GM18861 (cell line): ENCODE results near the gene GMEB2.
"Not testable (repeated sequence)": the region's sequence is repeated elsewhere in the genome, so short reads cannot be mapped to it uniquely, and the experiment has no call there.

ENCODE experiments used
- ATAC-seq: cut with Tn5 transposase; IDR thresholded peaks from one replicate; pipeline ENCODE4 v1.9.1; 2021; ENCODE audit not compliant: unreplicated experiment

Gene GMEB2

DNA sequence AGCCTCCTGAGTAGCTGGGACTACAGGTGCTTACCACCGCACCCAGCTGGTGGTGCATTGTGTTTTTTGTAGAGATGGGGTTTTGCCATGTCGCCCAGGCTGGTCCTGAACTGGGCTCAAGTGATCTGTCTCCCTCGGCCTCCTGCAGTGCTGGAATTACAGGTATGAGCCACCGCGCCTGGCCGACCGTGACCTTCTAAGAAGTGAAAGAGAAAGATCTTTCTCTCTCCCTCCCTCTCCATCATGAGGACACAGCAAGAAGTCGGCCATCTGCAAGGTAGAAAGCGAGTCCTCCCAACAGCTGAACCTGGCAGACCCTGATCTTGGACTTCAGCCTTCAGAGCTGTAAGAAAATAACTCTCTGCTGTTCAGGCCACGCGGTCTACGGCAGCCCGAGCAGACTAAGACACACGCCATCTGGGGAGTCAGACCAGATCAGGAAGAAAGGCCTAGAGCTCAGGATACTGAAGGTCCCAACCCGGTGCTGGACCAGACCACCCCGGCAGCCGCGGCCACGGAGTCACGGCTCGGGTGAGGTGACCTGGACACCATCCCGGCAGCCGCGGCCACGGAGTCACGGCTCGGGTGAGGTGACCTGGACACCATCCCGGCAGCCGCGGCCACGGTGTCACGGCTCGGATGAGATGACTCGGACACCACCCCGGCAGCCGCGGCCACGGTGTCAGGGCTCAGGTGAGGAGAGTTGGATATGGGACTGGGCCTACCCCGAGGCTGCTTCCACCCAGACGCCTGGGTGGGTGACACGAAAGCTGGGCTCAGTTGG, 9.6 kb downstream of the GMEB2 start:
- ATAC-seq = no peak

DNA sequence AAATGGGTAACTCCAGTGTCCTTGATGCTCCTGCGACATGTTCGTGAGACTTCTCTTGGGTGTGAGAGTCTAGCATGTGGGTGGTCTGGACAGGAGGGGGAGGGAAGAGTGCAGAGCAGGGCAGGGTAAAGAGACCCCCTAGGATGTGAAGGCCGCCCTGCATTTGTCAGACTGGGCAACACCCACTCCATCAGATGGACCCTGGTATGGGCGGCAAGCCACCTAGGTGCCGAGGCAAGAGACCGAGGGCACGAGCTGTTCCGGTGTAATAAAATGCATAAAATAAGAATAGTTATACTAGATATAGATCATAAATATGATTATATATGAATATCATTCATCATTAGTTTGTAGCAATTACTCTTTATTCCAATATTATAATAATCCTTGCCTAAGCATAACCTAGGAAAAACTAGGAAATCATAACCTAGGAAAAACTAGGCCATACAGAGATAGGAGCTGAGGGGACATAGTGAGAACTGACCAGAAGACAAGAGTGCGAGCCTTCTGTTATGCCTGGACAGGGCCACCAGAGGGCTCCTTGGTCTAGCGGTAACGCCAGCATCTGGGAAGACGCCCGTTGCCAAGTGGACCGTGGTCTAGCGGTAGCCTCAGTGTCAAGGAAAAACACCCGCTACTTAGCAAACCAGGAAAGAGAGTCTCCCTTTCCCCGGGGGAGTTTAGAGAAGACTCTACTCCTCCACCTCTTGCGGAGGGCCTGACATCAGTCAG, 12.9 kb downstream of the GMEB2 start:
- ATAC-seq = not testable (repeated sequence)

DNA sequence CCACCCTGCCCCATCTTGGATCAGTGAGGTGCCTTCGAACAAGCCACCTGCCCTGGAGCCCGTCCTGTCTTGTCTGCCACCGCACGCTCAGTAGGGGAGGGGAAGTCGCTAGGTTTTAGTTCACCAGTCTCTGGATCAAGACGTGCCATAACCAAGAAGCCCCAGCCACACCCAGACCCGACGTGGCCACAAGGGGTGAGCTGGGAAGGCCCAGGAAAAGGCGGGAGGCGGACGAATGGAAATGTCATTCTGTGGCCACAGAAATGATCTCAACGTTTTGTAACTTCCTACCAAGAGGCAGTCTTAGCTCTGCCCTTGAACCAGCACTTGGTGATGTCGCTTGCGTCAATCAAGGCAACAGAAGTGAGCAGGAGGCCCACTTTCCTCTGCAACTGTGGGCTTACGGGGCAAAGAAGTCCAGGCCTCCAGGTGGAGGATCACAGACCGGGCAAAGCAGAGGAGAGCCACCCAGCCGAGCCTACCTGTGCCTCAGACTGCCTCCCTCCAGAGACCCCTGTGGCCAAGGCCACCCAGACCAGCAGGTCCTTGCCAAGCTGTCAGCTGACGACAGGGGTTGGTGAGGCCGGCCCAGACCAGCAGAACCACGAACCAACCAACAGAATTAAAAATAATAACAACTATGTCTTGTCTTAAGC, 14.5 kb downstream of the GMEB2 start:
- ATAC-seq = no peak

DNA sequence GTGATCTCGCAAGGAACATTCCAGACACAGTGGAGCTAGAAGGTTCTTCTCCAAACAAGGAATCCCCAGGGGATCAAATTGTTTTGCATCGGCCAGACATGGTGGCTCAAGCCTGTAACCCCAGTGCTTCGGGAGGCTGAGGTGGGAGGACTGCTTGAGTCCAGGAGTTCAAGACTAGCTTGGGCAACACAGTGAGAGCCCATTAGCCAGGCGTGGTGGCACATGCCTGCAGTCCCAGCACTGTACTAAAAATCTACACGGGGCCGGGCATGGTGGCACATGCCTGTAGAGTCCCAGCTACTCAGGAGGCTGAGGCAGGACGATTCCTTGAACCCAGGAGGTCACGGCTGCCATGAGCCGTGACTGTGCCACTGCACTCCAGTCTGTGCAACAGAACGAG, 15.3 kb downstream of the GMEB2 start:
- no peak for ATAC-seq

DNA sequence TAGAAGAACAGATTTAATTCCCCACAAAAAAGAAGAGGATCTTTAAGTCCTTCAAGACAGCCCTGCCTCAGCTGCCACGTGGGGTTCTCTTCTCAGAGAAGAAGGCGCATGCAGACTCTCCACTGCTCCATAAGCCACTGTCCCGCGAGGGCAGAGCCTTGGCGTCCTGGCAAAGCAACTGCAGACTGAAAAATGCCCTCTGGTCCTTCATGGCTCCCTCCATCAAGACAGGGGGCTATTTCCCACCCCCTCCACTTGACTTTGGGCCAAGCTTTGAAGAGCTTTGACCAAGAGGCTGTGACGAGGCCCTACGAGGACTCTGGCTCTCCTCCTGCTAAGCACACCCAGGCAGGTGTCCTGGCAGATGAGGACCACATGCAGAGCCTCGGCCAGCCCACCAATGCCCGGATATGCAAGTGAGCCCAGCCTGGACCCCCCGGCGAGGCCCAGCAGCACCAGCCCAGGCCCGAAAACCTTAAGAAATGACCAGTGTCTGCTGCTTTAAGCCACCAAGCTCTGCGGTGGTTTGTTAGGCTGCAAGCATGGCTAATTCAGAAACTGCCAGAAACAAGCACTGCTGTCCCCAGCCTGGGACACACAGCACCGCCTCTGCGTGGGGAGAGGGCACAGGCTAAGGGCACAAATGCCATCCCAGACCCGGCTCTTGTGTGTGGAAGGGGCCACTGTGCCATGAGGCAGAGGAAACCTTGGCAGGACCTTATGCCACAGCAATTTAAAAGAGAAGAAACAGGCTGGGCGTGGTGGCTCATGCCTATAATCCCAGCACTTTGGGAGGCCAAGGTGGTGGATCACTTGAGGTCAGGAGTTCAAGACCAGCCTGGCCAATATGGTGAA, 16.1 kb downstream of the GMEB2 start:
- no peak for ATAC-seq

DNA sequence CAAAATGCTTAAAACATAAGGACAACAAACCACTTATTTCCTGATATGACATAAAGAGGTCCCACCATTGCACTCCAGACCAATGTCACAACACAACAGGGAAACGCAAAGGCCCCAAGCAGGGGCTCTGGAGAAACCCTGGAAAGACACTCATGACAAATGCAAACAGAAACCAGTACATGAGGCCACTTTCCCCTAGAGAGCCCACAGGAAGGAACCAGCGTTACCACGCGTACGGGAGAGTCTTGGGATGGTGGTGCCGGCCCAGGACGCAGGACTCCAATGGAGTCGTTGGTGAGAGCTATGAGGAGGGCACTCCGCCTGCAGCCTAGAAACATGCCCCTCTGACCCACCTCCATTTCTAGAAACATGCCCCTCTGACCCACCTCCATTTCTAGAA, 20.2 kb downstream of the GMEB2 start:
- no peak for ATAC-seq

DNA sequence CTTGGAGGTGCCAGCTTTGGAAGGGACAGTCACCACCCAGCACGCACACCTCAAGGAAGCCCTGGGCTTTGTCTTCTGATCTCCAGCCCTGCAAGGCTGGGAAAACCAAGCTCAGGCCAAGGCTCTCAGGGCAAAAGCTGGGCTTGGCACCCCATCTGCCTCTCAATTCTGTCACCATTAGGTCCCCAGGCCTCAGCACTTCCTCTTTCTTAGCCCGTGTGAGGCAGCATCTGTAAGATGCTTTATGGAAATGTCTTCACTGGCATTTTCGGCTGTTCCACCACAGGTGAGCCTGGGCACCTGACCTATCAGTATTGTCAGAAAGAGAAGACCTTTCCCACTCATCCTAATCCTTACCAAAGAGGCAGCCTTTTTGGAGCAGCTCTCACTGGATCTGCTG, 24.6 kb downstream of the GMEB2 start:
- ATAC-seq = no peak

DNA sequence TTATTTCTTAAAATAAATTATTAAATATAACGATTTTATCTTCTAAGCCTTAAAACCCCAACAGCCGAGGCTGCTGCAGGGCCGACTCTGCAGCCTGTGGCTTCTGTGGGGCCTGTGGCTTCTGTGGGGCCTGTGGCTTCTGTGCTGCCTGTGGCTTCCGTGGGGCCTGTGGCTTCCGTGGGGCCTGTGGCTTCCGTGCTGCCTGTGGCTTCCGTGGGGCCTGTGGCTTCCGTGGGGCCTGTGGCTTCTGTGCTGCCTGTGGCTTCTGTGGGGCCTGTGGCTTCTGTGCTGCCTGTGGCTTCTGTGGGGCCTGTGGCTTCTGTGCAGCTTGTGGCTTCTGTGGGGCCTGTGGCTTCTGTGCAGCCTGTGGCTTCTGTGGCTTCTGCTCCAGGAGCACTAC, 25.2 kb downstream of the GMEB2 start:
- not testable (repeated sequence) for ATAC-seq

DNA sequence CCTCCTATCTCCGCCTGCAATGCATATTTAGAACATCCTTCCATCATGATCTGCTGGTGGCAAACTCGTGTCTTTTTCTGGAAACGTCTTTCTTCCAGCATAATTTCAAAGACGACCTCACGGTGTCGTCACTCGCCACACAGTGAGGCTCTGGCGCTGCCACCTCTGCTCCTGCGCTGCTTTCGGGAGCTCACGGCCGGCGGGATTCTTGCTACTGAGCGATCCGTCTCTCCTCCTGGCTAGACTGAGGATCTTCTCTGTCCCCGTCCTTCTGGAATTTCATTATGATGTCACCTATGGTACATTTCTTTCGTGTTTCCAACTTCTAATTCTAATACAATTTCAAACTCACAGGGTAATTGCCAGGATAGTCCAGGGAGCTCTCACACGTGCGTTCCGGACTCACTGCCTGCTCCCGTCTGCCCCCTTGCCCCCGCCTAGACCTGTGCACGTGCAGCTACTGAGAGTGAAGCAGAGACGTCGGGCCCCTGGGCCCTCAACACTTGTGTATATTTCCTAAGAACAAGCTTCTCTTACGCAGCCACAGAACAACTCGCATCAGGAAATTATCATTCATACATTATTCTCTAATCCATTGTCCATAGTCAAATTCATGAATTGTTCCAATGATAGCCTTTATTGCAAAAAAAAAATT, 27.4 kb downstream of the GMEB2 start:
- ATAC-seq = no peak

DNA sequence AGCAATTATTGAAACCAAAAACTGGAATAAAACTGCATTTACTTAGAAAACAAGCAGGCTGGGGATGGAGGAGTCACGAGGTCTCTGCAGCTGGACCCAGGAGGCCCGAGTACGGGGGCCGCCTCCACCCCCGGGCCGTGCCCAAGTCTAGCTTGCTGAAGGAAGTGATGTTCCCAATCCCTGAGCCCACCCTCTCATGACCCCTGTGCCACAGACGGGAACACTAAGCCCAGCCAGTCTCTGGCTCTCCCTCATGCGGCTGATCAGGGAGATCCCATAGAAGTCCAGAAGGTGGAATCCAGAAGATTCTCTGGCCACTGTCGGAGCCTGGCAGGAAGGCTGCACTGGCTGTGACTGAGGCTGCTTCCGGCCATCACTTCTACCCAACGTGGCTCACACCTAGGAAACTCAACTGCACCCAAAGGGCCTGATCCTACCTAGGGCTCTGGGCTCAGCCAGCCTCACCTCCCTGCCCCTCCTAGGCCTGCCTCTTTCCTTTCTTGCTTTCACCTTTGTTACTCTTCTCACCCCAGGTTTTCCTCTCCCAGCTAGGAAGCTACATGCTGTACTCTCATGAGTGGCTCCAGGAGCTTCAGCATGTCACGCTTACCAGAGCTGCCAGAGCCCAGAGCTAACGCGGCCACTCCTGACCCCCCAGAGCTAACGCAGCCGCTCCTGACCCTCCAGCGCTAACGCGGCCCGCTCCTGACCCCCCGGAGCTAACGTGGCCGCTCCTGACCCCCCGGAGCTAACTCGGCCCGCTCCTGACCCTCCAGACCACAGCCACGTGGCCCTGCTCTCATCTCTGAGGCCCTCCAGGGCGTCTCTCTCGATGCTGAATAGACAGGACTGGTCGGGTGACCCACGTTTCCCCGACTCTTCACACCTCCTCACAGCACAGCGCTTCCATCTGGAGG, 28.2 kb downstream of the GMEB2 start:
- ATAC-seq = no peak

DNA sequence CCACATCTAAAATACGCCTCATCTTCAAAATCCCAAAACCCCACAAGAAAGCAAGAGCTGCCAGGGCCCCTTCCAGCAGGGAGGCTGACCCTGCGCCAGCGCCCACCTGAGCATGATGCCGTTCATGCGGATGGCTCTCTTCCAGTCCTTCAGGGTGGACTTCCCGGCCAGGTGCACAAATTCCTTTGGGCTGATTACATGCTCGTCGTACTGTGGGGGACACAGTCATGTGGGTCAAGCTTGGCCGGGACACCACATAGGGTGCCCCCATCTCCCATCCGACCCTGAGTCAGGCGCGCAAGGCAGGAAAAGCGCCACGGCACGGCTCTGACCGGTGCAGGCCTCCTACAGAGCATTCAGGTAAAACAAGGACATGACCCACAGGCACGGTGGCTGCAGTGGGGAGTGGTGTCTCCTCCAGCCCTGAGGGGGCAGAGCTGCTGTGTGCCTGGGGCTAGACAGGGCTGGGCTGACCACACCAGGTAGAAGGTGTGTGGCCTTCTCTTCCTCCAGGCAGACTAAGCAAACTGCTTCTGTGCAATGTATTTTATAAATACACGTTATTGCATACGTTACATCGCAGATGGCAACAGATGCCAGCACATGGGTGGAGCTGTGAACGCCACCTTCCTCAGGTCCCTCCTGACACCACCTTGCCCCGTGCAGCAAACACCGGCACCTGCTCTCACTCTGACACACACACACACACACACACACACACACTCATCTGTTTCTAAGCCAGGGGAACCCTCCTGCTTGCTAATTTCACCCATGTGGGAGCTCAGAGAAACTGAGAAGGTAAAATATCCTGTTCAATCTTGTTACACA, 29.0 kb downstream of the GMEB2 start:
- no peak for ATAC-seq

DNA sequence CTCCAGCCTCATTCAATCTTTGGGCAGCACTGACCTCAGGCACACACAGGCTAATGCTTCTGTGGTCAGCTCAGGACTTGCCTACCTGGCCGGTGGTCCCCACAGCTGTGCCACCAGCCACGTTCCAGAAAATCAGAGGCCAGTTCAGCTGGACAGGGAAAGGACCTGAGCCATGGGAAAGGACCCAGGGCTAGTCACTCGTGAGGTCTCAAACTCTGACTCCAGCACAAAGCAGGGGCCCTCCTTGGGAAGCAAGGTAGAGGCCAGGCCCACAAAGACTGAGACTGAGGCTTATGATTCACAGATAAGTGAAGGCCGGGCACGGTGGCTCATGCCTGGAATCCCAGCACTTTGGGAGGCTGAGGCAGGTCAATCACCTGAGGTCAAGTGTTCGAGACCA, 30.5 kb downstream of the GMEB2 start:
- ATAC-seq = no peak

DNA sequence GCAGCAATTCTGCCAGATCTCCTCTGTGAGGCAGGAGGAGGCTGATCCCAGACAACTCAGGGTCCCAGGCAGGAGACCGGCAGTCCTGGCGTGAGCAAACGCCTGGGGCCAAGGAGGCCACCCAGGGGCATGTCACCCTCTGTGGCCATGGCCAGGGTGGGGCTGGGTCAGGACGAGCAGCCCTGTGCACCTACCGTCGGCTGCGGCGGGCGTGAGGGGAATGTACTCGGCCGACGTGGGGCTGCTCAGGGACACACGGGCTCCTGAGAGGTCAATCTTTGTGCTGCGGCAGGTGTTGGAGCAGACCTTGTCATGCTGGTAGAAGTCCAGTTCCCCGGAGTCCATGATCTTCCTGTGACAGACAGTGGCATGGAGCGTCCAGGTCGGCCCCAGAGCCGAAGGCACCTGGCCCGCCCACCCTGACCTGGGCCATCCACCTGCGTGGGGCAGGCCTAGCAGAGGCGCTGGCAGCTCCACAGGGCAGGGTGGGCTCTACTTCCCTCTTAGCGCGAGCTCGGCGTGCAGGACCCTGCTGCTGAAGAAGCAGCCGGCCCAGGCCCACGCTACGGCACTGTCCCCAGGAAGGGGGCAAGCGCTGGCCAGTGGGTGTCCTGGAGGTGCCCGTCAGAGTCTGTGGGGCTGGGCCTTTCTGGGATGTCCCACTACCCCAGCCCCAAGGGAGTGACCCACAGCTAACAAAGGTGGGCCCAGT, 31.3 kb downstream of the GMEB2 start:
- no peak for ATAC-seq

DNA sequence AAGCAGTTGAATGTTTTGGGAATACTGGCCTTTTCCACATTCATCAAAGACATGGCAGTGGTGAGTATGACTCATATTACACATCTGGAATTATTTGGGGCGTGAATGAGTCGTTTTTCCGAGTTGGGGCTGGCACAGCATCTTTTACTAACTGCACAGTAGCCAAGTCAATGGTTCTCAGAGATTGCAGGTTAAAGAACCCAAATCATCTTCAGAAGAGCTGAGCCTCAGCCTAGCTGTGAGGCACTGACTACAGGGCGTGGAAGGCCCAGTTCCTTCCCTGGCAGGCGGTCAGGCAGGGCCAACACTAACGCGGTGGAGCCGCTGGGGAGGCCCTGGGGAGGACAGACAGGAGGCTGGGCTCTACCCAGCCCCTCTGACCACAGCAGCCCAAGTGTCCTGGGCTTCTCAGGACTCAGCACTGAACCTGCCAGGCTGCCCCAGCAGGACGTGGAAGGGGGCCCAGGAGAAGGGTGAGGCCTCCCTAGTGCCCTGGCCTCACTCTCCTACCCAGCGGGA, 32.8 kb downstream of the GMEB2 start:
- ATAC-seq = no peak

DNA sequence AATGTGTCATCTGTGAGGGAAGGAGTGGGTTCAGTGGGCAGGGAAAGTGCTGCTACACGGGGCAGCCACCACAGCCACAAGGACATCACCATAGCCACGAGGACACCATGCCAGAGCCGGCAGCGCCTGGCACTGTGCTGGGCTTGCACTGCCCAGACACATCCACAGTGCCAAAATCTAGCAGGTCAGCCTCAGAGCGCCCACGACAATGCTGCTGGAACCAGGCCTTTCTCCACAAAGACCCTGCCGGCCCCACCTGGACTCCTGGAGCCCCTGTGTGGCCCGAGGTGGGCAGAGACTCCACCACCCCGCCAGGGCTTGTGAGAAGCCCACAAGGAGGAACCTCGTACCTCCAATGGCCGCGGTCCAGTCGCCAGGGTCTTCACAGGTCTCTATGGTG, 34.2 kb downstream of the GMEB2 start:
- no peak for ATAC-seq

DNA sequence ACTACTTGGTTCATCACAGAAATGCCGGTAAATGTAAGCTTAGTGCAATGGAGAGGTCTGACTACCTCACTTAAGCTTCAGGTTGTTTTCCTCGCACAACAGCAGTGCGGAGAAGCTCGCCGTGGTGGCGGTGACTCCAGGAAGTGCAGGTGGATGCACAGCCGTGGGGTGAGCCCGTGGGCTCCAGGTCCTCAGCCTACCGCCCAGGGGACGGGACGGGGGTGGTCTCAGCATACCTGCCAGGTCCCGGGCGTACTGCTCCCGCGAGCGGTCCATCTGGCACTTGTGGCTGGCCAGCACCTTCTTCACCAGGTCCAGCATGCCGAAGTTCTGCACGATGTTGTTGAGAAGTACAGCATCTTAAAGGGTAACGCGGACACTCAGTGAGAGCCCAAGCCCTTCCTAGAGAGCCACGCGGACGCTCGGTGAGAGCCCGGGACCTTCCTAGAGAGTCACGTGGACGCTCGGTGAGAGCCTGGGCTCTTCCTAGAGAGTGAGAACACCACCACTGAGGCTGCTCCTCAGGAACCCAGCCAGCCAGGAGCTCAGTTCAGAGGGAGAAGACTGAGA, 35.0 kb downstream of the GMEB2 start:
- no peak for ATAC-seq

DNA sequence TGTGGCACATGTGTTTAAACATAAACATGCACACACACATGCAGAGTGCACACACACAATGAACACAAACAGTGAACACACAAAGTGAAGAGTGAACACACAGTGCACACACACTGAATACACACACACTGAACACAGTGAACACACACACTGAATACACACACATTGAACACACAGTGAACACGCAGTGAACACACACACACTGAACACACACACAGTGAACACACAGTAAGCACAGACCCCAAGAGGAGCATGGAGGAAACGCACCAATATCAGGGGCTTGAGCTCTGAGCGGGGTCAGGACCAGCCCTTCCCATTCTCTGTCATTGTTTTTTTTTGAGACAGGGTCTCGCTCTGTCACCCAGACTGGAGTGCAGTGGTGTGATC, 35.8 kb downstream of the GMEB2 start:
- ATAC-seq = no peak
